EH (cell line): Measurements from ENCODE around the gene GALNT6.
"Not testable (repeated sequence)": the region's sequence is repeated elsewhere in the genome, so short reads cannot be mapped to it uniquely, and the experiment has no call there.

Experiments used
- DNase-seq: peaks from one replicate; pipeline ENCODE4 v3.0.0-alpha.2; 2015; ENCODE audit warnings: low read depth

GALNT6 gene

DNA sequence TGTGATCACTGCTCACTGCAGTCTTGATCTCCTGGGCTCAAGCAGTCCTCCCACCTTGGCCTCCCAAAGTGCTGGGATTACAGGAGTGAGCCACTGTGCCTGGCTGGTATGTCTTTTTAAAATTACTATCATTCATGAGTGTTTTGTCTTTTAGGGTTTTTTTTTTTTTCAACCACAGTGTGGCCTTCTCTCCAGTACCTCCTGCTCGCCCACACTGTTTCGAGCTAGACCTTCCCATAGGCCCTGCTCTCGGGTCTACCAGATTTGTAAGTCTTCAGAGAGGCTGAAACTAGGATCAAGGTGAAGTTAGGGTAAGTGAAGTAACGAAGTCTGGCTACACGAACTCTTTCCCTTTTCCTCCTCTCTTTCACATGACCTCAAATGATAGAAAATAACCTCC, 68.8 kb downstream of the GALNT6 start:
- DNase-seq, result no peak

DNA sequence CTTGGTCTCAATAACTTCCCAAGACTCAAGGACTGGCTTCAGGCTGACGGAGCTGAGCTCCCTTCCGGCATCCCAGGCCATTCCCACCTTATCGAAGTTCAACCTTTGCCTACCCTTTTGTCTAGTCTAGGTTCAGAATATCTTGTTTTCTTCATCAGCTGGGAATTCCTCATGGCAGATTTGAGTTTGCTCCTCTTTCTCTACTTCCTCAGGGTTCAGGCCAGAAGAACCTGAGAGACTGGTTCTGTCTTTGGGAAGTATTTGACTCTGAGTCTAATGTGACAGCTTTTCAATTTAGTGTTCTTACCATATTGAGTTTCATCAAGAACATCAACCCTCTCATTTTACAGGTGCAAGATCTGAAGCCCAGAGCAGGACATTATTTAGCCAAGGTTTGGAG, 69.3 kb downstream of the GALNT6 start:
- DNase-seq, result no peak

DNA sequence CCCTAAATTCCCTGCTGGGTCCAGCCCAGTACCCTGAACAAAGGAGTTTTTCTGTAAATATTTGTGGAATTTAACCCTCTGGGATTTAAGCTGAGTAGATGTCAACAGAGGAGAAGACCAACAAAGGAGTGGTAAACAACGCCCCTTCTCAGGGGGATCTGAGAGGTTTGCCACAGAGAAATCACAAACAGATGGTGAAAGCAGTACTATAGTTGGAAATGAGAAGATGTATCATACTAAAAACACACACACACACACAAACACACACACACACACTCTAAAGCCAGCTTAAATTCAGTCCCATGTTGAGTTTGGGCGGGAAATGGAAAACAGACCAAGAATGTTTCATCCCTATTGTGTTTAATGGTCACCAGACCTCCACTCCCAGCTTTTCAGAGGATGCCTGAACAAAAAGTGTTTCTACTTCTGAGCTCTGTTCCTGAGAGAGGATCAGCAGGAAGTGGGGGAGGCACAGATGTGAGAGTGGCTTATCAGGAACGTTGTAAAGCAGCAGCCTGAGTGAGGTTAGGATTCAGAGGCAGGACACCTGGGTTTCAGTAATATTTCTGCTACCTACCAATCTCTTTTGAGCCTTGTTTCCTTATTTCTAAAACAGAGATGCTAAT, 70.4 kb downstream of the GALNT6 start:
- peak; percentile 44 for DNase-seq

DNA sequence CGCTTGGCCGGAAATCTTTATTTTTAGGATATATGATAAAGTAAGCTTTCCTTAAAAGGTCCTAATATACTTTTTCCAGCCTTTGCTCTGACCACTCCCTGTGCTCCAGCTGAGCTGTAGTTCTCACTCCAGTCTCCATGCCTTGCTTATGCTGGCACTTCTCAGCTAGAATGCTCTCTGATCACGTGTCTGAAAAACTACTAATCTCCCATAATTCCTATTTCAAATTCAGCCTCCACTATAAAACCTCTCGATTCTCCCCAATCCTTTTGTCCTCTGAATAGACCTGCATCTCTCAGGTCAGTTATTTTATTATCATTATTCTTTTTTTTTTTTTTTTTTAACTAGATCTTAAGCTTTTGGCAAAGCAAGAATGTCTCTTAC, 70.9 kb downstream of the GALNT6 start:
- no peak for DNase-seq

DNA sequence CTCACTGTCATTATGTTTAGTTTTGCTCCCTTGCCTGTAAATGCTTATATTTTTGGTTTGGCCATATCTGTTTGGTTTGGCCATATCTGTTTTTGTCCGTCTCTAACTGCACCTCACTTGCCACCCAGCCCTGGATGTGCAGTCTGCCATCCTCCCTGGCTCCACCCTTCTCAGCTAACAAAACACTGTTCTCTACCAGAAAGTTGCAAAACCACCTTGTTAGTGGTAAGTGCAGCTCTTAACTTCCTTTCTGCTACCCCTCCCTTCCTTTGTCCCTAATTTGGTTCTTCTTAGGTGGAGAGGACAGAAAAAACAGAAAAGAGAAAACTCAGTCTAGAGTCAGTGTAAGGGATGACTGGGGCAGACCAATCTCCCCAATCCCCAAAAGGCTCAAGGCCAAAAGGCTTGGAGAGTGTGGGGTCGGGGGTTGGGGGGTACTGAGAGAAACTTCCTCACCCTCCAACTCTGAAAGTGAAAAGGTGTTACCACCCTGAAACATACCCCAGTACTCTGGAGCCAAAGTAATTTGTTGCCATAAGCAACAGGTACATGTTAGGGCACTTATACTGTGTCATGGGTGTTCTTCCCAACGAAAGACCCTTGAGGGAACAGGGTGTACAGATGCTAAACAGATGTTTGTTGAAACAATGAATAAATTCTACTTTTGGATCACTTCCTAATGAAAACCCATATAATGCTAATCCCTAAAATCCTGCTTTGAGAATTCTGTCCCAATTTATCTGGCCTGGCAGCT, 72.2 kb downstream of the GALNT6 start:
- DNase-seq, result no peak

DNA sequence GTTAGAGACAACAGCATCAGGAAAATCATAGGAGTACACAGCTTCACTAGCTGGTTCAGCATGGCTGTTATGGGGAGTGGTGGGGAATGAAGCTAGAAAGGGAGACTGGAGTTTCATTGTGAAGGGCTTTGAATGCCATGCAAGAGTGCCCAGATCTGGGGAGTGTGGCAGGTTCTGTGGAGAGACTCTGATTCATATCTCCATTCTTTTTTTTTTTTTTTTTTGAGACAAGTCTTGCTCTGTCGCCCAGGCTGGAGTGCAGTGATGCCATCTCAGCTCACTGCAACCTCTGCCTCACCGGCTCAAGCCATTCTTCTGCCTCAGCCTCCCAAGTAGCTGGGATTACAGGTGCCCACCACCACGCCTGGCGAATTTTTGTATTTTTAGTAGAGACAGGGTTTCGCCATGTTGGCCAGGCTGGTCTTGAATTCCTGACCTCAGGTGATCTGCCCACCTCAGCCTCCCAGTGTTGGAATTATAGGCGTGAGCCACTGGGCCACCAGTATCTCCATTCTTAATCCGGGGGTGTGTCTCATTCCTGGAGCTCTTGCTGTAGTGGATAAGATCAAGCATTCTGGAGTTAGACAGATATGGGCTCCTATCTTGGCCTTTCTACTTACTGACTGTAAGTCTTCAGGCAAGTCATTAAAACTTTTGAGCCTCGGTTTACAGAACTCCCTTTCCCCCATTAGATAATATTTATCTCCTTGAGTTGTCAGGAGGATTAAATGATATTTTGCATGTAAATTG, 73.0 kb downstream of the GALNT6 start:
- DNase-seq, result not testable (repeated sequence)

DNA sequence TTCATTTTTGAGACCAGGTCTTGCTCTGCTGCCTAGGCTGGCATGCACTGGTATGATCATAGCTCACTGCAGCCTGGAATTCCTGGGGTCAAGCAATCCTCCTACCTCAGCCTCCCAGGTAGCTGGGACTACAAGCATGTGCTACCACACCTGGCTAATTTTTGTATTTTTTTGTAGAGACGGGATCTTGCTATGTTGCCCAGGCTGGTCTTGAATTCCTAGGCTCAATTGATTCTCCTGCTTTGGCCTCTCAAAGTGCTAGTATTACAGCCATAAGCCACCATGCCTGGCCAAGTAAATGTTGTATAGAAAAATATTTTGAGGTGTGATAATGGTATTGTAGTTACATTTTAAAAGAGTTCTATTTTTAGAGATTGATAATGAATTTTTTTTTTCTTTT, 79.8 kb downstream of the GALNT6 start:
- DNase-seq, result no peak

DNA sequence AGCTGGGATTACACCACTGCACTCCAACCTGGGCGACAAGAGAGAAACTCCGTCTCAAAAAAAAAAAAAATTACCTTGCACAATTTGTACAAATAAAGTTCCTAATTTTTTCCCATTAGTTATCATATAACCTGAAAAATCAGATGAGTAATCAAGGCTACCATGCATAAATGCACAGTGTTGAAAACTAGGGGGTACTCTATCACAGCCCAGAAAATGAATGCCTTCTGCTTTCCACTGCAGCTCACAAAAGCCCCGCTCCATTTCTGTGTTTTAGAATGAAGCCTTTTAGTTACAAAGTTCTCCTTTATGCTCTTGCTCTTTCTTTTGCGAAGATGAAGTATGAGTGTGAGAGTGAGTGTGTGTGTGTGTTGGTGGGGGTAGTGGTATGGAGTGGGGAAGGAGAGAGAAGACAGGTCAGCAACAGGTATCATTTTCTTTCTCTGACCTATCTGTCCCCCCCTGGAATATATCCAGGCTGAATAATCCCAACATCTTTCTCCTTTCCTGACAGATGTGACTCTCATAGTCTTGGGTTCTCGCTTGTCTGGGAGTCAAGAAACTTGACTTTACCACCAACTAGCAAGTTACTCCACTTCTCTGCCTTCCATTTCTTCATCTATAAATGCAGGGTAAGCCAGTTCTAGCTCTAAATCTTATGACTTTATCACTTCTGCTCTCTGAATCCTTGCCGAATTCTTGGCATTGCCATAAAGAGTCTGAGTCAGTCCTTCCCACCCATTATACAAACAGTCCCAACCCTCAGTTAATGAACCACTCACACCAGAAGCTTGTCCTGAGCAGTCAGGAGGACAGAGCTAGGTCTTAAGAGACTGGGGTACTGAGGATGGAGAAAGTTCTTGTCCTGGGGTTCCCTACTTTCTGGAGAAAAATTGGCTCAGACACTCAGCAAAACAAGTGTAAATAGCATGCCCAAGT, 83.3 kb downstream of the GALNT6 start:
- DNase-seq, result peak; percentile 91

DNA sequence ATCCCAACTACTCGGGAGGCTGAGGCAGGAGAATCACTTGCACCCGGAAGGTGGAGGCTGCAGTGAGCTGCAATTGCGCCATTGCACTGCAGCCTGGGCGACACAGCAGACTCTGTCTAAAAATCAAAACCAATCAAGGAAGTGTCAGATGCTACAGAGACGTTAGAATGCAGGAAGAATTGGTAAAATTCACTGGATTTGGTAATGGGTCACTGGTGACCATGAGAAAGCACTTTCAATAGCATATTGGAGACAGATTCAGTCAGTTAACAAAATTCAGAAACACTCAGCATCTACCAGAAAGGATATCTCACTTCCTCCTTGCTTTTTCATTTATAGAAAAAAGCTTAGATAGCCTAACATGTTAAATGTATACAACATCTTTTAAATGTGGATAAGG, 84.7 kb downstream of the GALNT6 start:
- DNase-seq, result no peak
